GM12873 (cell line): ENCODE data around the gene SEMG1.

ENCODE experiments used
- TF ChIP-seq, protein P1 (sequence below): IDR thresholded peaks from 2 replicates; pipeline ENCODE4 v1.5.1; 2012; ENCODE audit warnings: low read depth, mild to moderate bottlenecking, moderate library complexity, low read length, control low read depth; ENCODE audit not compliant: insufficient read depth; ENCODE audit errors: missing control alignments

SEMG1 gene

DNA sequence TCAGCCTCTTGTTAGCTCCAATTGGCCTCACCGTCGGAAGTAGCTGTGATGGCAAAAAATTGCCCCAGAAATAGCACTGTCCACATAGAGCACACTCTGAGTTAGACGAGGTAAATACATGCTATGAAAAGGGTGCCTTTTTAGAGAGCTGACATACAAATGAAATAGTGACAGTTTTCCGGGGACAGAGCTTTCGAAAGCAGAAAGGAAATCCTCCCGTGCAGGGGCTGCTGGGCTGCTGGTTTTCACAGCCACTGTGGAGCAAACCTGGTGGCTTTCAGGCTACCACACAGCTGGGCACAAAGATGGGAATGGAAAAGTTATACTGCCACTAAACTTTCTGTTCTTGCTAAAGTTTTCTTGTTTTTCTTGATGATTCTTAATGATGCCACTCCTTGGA, 39.3 kb downstream of the SEMG1 start:
- TF ChIP-seq, protein P1, sequence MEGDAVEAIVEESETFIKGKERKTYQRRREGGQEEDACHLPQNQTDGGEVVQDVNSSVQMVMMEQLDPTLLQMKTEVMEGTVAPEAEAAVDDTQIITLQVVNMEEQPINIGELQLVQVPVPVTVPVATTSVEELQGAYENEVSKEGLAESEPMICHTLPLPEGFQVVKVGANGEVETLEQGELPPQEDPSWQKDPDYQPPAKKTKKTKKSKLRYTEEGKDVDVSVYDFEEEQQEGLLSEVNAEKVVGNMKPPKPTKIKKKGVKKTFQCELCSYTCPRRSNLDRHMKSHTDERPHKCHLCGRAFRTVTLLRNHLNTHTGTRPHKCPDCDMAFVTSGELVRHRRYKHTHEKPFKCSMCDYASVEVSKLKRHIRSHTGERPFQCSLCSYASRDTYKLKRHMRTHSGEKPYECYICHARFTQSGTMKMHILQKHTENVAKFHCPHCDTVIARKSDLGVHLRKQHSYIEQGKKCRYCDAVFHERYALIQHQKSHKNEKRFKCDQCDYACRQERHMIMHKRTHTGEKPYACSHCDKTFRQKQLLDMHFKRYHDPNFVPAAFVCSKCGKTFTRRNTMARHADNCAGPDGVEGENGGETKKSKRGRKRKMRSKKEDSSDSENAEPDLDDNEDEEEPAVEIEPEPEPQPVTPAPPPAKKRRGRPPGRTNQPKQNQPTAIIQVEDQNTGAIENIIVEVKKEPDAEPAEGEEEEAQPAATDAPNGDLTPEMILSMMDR = no peak

DNA sequence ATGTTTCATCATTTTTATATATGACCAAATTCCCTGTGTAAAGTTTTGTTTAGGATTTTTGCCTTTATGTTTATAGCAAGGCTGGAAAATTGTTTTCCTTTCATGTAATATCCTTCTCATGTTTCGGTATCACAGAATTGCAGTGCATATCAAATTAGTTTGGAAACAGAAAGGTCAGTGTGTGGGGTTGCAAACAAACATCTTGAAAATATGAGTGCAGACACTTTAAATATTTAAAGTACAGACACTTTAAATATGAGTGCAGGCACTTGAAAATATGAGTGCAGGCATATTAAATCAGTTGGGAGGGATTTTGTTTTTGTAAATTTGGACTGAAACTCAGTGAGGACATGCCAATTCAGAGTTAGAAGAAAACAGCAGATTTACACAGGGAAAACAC, 41.0 kb downstream of the SEMG1 start:
- TF ChIP-seq, protein P1 = no peak

DNA sequence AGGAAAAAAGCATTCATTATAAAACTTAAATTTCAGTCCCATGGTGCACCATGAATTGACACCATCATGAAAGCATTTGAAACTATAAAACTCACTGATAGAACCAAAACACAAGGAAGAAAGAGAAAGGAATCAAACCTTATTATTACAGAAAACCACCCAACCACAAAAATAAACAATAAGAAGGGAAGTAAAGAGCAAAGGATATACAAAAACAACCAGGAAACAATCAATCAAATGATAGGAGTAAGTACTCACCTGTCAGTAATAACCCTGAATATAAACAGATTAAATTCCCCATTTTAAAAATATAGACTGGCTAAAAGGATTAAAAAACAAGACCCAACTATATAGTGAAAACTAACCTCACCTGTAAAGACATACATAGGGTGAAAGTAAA, 41.8 kb downstream of the SEMG1 start:
- TF ChIP-seq, protein P1 = no peak

DNA sequence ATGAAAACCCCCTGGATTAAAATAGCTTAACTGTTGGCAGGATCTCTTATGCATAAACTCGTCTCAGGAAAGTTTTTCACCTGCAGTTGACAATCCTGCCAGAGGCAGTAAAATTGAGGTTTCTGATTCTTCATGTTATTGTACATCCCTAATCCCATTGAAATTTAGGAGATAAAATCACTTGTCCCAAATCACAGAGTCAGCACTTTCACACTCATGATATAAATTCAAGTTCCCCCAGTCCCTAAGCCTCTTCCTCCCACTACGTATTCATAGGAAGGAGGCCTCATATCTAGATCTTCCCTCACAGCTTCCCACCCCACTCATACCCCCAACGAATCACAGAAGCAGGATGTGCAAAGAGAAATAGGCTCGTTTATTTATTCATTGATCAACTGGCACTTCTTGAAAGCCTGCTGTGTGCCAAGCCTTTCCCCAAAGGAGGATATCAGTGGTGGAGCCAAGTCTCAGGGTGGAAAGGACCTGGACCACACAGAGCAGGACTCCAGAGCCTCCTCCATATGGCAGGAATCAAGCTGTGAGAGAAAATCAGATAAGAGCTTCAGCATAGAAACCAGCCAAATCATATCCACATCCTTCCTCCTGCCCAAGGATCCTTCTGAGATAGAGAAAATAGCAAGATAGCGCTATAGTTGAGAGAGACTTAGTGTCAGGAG, 45.2 kb downstream of the SEMG1 start:
- TF ChIP-seq, protein P1 = no peak

DNA sequence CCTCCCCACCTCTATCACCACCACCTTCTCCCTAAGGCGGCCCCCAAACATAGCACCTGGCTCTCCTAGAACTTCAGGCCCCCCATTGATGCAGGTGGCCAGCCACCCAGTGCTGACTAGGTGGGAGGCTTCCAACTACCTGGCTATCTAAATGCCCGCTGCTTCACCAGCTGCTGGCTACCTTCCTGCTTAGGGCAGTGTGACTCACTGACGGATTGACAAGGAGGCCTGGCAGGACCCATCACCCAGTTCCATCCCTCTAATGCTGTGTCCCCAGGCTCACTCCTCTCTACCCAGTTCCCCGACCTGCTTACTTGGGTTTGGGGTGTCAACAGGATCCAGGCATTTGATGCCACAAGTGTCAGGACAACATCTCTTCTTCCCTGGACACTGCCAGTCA, 46.4 kb downstream of the SEMG1 start:
- TF ChIP-seq, protein P1 = no peak

DNA sequence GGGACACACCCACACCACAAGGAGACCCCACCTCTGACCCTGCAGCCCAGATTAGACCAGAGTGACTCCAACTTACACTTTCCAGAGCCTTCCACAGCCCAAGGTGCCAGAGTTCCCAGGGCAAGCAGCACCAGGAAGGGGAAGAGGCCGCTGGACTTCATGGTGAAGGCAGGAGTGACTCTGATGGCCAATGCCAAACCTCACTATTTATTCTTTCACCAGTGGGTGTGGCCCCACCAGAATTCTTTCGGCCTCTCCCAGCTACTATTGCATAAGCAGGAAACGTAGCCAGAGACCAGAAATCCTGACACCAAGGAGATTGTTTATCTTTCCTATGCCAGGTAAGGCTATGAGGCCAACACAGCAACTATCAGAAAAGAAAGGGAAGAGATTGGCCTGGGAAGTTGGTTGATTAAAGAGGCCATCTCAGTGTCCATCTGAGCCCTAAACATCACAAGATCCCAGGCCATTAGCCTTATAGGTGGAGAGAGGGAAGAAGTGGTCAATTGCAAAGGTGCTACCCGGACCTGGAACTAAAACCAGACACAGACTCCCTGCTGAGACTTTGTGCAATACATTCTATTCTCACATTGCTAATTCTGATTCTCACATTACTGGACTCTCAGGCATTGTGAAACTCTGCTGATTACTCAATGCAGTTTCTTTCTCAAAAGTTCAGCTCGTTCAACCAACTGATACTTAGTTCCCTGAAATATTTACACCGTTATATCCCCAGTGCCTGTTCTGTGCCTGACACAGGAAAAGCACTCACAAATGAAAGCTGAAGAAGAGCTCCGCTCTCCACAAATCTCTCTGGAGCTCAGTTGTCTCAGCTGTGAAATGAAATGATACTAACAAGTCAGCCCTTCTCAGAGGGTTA, 47.8 kb downstream of the SEMG1 start, which contains the start of gene SLPI:
SLPI (minus strand) TSS at position 182 of the 880 bp plus-strand sequence; CDS start at position 161, 21 bp downstream.
- TF ChIP-seq, protein P1 = no peak

DNA sequence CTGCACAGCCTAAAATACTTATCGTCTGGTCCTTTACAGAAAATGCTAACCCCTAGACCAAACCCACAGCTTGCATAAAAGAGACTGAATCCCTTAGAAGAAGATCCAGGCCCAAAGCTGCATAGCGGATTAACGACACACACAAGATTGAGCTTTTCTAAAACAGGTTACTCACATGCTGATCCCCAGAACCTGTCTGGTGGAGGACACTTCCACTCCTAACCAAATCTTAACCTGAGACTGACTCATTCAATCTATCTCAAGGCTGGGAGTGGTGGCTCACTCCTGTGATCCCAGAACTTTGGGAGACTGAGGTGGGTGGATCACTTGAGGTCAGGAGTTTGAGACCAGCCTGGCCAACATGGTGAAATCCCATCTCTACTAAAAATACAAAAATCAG, 50.3 kb downstream of the SEMG1 start:
- TF ChIP-seq, protein P1 = no peak
